ENCODE data around the gene GTF3C2.
A peak's percentile ranks its signal among the peaks of the same experiment; 100 is the strongest.

The GTF3C2 gene

GRCh38 chr2:27356382-27357181, at the start of gene GTF3C2:
Gene GTF3C2, minus strand, starts transcription at chr2:27356764. Its CDS starts 13,210 bp downstream, at chr2:27343554.
- DNase-seq (ENCODE audit: low spot score), result peak; percentile 96

GRCh38 chr2:27400348-27401135, 44.0 kb upstream of the GTF3C2 start:
- no peak for DNase-seq (ENCODE audit: low spot score)

DNA sequence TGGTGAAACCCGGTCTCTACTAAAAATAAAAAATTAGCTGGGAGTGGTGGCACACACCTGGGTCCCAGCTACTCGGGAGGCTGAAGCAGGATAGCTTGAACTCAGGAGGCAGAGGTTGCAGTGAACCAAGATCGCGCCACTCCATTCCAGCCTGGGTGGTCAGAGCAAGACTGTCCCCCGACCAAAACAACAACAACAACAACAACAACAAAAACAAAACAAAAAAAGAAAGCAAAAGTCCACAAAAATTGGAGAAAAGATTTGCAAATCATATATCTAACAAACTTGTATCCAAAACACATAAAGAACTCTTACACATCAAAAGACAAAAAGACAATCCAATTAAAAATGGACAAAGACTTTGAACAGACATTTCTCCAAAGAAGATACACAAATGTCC, 42.4 kb upstream of the GTF3C2 start:
- no peak for DNase-seq (ENCODE audit: low spot score)

DNA sequence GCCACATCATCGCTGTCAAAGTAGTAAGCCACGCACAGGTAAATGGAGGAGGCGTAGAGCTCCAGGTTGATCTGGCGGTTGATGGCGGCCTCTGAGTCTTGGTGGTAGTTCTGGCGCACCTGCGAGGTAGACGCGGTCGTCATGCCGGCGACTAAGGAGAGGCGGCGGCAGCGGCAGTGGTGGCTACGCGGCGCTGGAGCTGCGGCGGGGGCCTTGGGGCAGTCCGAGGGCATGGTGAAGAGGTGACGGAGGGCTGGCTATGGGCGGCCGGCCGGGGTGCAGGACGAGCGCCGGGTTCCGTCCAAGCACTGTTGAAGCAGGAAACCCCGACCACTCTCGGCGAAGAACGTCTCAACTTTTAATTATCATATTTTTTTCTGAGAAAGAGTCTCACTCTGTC, 36.7 kb upstream of the GTF3C2 start:
- no peak for DNase-seq (ENCODE audit: low spot score)

GRCh38 chr2:27390822-27391679, 34.5 kb upstream of the GTF3C2 start:
- no peak for DNase-seq (ENCODE audit: low spot score)

DNA sequence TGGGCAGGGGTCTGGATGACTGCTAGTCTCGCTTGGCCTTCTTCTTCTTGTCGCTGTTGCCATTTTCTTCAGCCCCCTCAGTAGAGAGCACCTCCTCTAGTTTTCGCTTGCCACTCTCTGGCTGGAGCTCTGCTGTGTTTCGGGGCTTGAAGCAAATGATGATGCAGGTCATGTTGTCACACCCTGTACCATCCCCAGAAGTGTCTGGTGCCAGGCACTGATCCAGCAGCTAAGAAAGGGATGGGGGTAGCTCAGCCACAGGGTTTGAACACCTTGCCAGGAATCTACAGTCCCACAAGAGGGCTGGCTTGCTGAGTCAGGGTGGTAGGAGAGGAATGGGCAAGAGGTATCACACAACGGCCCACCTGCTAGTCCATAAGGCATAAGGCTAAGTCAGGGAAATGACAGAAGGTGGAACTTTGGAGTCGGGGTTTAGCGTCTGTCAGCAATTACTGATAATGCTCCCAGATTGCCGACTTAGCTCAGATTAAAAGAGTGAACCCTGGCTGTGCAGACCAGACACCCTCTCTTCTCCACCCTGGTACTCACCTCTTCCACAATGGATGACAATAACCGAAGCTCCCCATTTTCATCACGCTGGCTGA, 25.1 kb upstream of the GTF3C2 start:
- DNase-seq (ENCODE audit: low spot score), result no peak

DNA sequence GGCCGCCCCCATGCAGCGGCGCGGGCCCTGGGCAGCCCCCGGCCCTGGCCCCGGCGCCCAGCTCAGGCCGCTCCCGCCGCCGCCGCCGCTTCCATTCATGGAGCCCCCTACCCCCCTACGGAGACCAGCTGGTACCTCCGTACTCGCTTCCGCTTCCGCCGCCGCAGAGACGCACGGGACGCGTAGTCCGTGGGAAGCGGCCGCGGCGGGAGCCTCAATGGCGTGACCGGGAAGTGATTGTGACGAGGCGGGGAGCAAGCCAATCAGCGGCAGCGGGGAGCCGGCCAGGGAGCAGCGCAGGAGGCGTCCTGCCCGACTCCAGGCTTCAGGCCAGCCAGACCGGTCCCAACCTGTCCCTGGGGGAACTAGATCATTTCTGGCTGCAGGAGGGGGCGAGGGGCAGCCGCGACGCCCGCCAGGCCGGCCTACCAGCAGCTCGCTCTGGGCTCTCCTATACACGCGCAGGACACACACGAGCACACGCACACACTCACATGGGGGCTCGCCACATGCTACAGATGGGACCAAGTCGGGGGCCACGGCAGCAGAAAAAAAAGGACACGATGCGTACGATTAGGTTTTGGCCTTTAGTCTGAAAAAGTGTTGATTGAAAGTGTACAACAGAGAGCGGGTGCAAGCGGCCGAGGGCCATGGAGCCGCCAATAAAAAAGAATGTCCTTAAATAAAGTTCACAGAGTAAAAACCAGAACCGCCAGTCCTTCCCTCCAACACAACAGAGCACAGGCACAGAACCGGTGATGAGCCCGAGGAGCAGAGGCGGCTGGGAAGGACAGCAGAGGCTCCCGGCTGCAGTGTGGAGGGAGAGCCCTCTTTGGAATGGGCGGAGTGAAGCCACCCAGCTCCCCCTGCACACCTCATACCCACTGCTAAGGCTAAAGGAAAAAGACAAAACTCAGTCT, 24.3 kb upstream of the GTF3C2 start, which contains the start of gene ZNF513:
TSS of gene ZNF513 (minus strand) at position 109 of the 920 bp plus-strand sequence. CDS start 208 bp downstream, outside the sequence.
- peak; percentile 96 for DNase-seq (ENCODE audit: low spot score)

DNA sequence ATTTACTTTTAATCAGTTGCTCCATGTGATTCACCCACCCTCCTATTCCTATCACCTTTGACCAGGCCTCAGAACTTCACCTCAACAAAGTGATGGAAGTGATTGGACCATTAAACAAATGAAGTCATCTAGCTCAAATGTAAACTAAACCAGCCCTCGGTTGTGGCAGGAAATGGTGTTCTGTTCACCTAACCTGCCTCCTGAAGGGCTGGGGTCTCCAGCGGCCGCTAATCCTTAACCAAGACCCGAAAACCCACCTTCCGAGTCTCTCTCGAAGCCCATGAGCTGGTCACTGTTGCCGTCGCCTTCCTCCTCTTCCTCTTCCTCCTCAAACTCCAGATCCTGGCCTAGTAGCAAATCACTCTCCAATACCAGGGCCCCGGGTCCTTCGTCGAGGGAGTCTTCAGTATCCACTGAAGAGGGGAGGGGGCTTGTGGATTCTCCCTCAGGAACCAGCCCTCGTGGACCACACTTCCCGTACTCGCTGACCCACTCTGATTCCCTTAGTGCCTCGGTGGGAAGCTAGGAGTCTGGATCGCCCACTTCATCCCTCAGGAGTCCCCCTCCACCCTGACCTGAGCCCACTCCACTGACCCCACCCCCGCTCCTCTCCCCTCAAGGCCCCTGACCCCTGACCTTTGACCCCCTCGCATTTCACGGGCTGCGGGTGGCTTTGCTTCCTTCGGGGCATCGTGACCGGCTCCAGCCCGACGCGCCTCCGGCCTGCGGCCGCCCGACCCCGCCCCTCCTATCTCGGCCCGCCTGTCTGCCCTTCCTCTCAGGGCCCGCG, 23.5 kb upstream of the GTF3C2 start:
- DNase-seq (ENCODE audit: low spot score), result peak; percentile 75

GRCh38 chr2:27379383-27379835, 22.8 kb upstream of the GTF3C2 start:
- DNase-seq (ENCODE audit: low spot score), result no peak

DNA sequence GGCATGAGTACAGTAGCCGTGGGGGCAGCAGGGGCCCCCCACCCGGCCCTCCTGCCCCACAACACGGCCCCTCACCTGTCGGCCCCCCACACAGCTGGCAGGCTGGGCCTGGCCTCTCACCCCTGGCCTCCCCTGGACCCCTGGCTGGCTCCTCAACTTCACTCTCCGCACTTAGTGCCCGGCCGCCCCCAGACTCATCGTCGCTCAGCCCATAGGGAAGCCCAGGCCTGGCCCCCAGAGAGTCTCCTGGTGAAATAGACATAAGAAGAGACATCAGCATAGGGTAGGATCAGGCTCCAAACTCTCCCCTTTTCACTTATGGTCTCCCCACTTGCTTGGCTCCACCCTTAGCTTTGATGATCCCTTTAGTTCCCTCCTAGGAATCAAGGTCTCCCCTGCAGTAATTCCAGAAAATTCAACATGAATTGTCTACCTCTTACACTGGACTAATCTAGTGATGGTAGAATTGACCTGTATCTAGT, 22.3 kb upstream of the GTF3C2 start:
- DNase-seq (ENCODE audit: low spot score), result no peak

- DNase-seq (ENCODE audit: low spot score), result no peak
Observed at GRCh38 chr2:27378096-27378808, 21.7 kb upstream of the GTF3C2 start.

- no peak for DNase-seq (ENCODE audit: low spot score)
Observed at GRCh38 chr2:27377618-27378095, 21.1 kb upstream of the GTF3C2 start.

DNA sequence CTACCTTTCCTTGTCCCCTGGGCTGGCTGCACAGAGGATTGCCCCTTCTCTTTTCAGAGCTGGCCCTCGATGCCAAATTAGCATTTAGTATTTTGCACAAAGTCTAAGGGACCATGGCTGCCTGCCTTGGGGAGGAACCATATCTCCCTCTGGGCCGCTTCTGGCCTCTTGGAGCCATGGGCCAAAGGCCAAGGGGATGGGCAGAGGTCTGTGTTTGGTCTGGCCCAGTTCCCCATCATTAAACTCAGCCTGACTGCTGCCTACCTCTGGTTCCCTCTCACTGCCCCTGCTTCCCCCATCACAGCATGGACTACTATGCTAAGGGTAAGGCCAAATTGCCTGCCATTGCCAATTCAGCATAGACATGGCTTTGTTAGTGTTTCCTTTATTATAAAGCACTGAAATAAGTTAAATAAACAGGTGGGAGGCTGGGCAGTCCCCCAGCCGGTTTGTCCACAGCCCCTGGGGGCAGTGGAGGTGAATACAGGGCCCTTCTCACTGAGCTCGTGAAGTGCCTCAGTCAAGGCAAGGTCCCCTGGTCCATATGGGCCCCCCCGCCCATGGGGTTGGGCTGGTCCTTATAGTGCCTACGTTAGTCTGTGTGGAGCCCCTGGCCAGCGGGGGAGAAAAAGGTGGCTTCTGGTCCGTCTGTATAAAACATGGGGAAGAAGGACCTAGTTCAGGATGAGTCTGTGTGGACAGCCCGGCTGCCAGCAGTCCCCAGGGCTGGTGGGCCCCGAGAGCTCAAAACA, 20.5 kb upstream of the GTF3C2 start:
- no peak for DNase-seq (ENCODE audit: low spot score)

GRCh38 chr2:27376151-27376865, 19.7 kb upstream of the GTF3C2 start:
- no peak for DNase-seq (ENCODE audit: low spot score)

DNA sequence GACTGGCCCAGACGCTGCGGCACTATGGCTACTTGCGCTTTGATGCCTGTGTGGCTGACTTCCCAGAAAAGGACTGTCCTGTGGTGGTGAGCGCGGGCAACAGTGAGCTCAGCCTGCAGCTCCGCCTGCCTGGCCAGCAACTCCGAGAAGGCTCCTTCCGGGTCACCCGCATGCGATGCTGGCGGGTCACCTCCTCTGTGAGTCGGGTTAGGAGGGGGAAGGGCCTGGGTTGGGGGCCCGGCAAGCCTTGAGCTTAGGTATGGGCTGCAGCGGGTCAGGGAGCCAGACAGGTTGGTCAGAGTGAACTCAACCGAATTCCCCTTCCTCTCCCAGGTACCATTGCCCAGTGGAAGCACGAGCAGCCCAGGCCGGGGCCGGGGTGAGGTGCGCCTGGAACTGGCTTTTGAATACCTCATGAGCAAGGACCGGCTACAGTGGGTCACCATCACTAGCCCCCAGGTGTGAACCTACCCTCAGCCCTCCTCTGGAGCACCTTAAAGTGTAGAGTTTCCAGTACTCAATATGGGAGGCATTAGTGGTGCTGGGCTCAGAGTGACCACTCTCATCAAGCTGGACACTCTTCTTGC, 19.0 kb upstream of the GTF3C2 start:
- DNase-seq (ENCODE audit: low spot score), result no peak

- DNase-seq (ENCODE audit: low spot score), result no peak
Observed at GRCh38 chr2:27373567-27373966, 17.0 kb upstream of the GTF3C2 start.

GRCh38 chr2:27372937-27373336, 16.4 kb upstream of the GTF3C2 start:
- DNase-seq (ENCODE audit: low spot score), result no peak
